GM11168 (cell line): Measurements from ENCODE around the gene SKI.

Experiments used
- in situ Hi-C: fragments of 300-500 bp; cut with MboI; formaldehyde crosslinking; loops from one replicate; pipeline ENCODE4 v1.12.0; 2022; ENCODE audit warnings: low sequenced_read_pairs; ENCODE audit not compliant: unreplicated experiment

The SKI gene

GRCh38 chr1:2204415-2205190, 23.5 kb upstream of the SKI start:
- in situ Hi-C loops = loop anchor here (25.0 kb wide), 1 partner anchor 108 kb away; no protein-coding TSS in a partner anchor

GRCh38 chr1:2205191-2205952, 22.7 kb upstream of the SKI start:
- in situ Hi-C loops = loop anchor here (25.0 kb wide), 1 partner anchor 107 kb away; no protein-coding TSS in a partner anchor

- in situ Hi-C loops = loop anchor here (25.0 kb wide), 1 partner anchor 105 kb away; no protein-coding TSS in a partner anchor
These were observed 21.2 kb upstream of the SKI start for GRCh38 chr1:2206813-2207487.

- in situ Hi-C loops = loop anchor here (25.0 kb wide), 1 partner anchor 104 kb away; no protein-coding TSS in a partner anchor
These were observed 19.5 kb upstream of the SKI start for GRCh38 chr1:2208309-2209239.

- in situ Hi-C loops = loop anchor here (25.0 kb wide), 1 partner anchor 103 kb away; no protein-coding TSS in a partner anchor
These were observed 18.6 kb upstream of the SKI start for GRCh38 chr1:2209400-2210083.

- in situ Hi-C loops = loop anchor here (25.0 kb wide), 1 partner anchor 102 kb away; no protein-coding TSS in a partner anchor
These were observed 17.9 kb upstream of the SKI start for GRCh38 chr1:2210084-2210653.

GRCh38 chr1:2210786-2211185, 17.3 kb upstream of the SKI start:
- in situ Hi-C loops = loop anchor here (25.0 kb wide), 1 partner anchor 102 kb away; no protein-coding TSS in a partner anchor

- in situ Hi-C loops = loop anchor here (25.0 kb wide), 1 partner anchor 100 kb away; no protein-coding TSS in a partner anchor
These were observed 15.9 kb upstream of the SKI start for GRCh38 chr1:2212274-2212531.

- in situ Hi-C loops = loop anchor here (25.0 kb wide), 1 partner anchor 99 kb away; no protein-coding TSS in a partner anchor
These were observed 15.3 kb upstream of the SKI start for GRCh38 chr1:2212532-2213491.

- in situ Hi-C loops = loop anchor here (25.0 kb wide), 1 partner anchor 98 kb away; no protein-coding TSS in a partner anchor
These were observed 14.3 kb upstream of the SKI start for GRCh38 chr1:2213576-2214505.

GRCh38 chr1:2214541-2215241, 13.4 kb upstream of the SKI start:
- in situ Hi-C loops = loop anchor here (25.0 kb wide), 1 partner anchor 98 kb away; no protein-coding TSS in a partner anchor

- in situ Hi-C loops = loop anchor here (25.0 kb wide), 1 partner anchor 97 kb away; no protein-coding TSS in a partner anchor
These were observed 12.8 kb upstream of the SKI start for GRCh38 chr1:2215329-2215728.

- in situ Hi-C loops = loop anchor here (25.0 kb wide), 1 partner anchor 96 kb away; no protein-coding TSS in a partner anchor
These were observed 12.0 kb upstream of the SKI start for GRCh38 chr1:2215909-2216766.

- in situ Hi-C loops = loop anchor here (25.0 kb wide), 1 partner anchor 96 kb away; no protein-coding TSS in a partner anchor
These were observed 11.4 kb upstream of the SKI start for GRCh38 chr1:2216767-2217058.

- in situ Hi-C loops = loop anchor here (25.0 kb wide), 1 partner anchor 91 kb away; no protein-coding TSS in a partner anchor
These were observed 6.8 kb upstream of the SKI start for GRCh38 chr1:2221271-2221670.
